Left cardiac atrium (tissue), 4 donors: ENCODE measurements around the gene BAIAP2. TPM values are rescaled to one million over a fixed set of nuclear protein-coding genes. Genes with fewer than 3 reads are reported as not detected.
A peak's percentile ranks its signal among the peaks of the same experiment; 100 is the strongest.

Experiments used
- ATAC-seq, 2 donors: fragments of 200-7000 bp; cut with Tn5 transposase; one replicate each; pipeline ENCODE4 v1.9.1; 2020; ENCODE audit warnings: mild to moderate bottlenecking in 2 of 2, moderate library complexity in 2 of 2
- DNase-seq: peaks from one replicate; pipeline ENCODE4 v3.0.0-alpha.2; 2020
- intact Hi-C, 2 donors: fragments of 100-400 bp; cut with DNase I; formaldehyde crosslinking; loops; one replicate each; pipeline versions ENCODE4 v1.14.1 to v1.15.1; 2022 to 2023
- total RNA-seq, 2 donors: library from RNA; stranded (reverse); fragmentation: NEBNext Ultra II Directional; extraction: Animal tissue kit (Norgen Biotek cat#: 25700); gene quantifications; one replicate each; pipeline ENCODE4 v1.2.1, GENCODE V29; 2021
- donor health status: DM: no; HTN: yes; CAD: no.
- donor health status: DM: no; HTN: yes; CAD: no; lungs with severe emphysema.
- donor health status: DM: yes; HTN: yes; CAD: no.
- donor health status: Dilated cardiomyopathy.

Gene BAIAP2
- total RNA-seq, 2 donors from 2014 or later = 32.8 to 38.0 TPM

DNA sequence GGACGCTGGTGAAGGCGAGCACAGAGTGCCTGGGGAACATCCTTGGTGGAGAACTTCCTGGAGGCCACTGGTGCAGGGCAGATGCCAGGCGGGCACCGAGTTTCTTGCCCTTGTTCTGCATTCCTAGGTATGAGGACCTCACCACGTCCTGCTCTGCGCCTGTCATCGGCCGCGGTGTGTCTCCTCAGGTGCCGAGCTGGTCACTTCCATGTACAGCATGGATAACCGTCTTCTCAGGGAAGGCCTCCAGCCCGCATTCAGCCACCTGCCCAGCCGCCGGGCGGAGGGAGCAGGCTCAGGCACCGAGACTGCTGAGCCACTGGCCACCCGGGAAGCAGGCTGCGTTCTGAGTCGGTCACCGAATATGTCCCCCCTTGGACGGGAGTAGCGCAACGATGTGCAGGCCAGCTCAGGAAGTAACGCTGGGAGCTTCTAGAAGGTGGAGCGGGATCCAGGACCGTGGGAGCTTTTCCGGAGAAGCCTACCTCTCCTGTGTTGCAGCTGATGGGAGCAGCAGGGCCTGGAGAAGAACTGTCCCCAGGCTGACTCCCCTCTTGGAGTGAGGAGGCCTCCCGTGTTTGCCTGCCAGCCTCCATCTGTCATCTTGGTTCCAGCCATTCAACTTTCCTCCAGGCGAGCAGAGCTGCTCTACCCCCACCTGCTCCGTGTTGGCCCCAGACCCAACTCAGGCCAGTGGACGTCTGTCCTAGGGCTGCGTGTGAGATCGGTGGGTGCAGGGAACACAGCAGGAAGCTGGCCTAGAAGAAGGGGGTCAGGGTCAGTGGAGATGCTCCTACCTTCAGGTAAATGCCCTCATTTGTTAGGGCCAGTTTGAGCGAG, 2.1 kb upstream of the BAIAP2 start:
- intact Hi-C loops = no loop called here

DNA sequence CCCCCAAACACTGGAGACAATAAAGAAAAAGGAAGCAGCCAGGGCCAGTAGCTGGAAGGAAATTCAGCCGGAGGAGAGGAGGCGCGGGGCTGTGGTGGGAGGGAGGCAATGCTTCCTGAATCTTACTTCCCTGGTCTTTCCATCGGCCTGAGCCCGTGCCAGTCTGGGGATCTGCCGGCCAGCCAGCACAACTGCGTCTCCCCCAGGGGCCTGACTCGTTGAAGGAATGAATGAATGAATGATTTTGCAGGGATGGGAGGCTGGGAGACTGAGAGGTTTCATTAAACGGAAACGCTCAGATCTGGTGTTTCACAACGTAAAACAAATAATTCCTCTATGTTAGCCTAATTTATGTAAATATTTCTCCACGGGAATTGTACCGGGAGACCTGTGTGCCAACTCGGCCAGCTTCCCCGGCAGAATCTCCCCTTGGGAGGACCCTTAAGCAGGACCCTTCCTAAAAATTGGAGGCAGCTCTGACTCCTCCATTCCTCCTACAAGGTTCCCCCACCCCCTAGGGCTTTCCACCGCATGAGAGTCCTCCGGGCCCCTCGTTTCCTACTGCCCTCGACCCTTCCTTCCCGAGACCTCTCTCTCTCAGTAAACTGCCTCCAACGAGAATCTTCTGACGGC, 1.3 kb upstream of the BAIAP2 start:
- ATAC-seq (no peak), DNase-seq (no peak)
- intact Hi-C loops = no loop called here

More for the DNA sequence above, 2.1 kb upstream of the BAIAP2 start:
- ATAC-seq = no peak
- no peak for DNase-seq

DNA sequence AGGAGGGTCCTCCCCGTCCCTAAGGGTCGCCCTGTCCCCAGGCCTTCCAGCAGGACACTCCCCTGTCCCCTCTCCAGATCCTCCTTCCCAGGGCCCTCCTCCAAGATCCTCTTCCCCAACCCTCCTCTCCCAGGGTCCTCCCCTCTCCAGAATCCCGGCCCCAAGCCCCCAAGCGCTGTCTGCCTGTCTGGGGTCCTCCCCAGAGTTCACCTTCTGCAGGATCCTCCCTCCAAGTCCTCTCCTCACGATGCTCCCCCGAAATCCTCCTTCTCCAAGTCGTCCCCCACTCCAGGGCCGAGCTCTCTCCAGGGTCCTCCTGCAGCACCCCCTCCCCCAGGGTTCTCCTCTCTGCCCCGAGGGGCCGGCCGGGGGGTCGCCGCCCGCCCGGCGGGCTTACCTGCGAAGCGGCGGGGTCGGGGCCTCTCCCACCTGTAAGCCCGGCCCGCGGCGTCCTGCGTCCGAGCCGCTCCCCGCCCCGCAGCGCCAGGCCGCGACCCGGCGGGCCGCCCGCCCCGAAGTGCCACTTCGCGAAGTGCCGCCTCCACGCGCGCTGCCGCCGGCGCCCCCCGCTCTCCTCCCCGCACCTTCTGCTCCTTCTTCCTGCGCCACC, 678 bp upstream of the BAIAP2 start:
- intact Hi-C loops = no loop called here

DNA sequence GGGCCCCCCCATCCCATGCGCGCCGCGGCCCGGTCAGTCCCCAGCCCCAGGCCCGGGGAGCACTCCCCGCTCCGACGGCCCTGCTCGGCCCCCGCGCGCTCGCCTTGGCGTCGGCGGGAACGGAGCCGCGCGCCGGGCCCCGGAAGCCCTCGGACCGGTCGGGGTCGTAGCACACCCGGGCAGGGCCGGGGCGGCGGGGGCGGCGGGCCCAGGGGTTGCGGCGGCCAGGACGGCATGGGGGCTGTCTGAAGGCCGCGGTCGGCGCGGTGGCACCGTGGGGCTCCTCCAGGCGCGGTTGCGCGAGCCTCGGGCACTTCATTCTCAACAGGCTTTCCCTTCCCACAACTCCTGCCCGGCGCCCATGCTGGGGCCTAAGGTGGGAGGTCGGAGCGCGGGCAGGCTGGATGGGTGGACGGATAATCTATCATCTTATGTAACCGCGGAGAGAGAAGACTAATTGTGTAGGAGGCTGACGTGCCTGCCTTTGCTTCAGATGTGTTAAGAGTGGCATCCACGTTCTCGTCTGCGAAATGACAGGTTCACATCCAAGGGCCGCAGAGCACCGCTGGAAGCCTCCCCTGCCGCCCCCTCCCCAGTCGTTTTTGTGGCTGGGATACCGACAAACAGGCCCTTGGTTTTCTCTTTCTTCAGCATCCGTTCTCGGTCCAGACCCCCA, 708 bp downstream of the BAIAP2 start:
- intact Hi-C loops = loop anchor here in 1 of 2 donors (5.0 kb wide), 1 partner anchor 47 kb away; no protein-coding TSS in a partner anchor
- DNase-seq (no peak), ATAC-seq (no peak)

More for the DNA sequence above, 678 bp upstream of the BAIAP2 start:
- ATAC-seq (peak; percentile 4 to 6), DNase-seq (no peak)

DNA sequence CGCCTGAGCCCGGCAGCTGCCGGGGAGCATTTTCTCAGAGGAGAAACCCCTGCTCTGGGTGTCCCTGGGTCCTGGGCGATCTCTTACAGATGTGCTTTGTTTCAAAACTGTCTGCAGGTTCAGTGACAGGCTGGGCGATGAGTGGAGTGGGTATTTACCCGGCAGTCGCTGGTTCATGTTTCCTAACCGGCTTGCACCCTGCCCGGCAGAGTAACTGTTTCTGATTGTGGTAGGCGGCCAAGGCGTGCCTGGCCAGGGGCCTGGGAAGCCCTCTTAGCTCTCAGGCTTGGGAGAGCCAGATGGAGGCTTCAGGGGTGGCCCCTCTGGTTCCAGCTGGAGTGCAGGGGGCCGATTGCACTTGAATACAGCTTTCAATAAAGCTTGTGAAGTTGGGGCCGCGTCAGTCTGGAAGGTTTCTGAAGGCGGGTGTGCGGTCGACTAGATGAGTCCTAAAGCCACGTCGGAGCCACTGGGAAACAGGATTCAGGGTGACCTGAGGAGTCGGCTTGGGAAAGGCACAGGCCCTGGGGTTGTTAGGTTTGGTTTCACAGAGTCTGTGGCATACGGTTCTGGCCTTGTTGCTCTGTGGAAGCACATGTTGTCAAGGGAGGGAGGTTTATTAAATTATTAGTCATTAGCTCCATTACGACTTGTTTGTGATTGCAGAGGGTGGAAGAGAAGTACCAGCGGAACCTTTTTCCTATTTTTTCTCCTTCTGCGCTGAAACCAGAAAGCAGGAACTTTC, 1.4 kb downstream of the BAIAP2 start:
- intact Hi-C loops = loop anchor here in 1 of 2 donors (5.0 kb wide), 1 partner anchor 46 kb away; no protein-coding TSS in a partner anchor
- no peak for DNase-seq
- no peak for ATAC-seq

DNA sequence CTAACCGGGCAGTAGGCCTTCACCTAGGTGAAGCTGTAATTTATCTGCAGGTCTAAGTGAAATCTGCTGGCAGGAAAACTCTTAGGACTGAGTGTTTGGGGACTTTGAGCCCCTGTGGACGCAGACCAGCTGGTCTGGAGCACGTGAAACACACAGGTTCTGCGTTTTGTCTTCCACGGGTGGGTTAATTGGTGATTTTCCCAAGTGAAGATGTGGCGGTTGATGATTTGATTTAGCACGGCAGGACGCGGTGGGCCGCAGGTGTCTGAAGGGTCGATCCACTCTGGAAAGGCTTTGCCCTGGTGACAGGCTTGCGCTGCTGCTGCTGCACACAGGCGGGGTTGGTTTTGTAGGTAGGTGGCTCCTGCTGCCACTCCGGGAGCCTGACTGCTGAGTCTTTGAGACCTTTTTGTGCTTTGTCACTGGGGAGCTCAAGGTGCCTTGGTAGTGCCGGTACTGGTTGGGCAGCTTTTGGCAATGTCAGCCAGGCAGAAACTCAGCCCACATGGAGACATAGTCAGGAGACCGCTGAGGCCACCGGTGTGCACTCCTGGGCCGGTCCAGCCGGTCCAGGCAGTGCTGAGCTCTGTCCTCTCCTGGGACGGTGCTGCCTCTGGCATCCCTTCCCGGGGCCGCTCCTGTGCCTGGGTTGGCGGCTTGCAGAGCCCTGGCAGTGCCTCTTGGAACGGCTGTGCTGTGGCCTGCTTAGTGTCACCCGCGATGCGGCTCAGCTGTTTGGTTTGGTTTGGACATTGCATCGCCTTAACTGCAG, 2.3 kb downstream of the BAIAP2 start:
- peak; percentile 36 to 60 for ATAC-seq
- peak; percentile 78 for DNase-seq
- intact Hi-C loops = loop anchor here in 1 of 2 donors (5.0 kb wide), 1 partner anchor 45 kb away; no protein-coding TSS in a partner anchor

DNA sequence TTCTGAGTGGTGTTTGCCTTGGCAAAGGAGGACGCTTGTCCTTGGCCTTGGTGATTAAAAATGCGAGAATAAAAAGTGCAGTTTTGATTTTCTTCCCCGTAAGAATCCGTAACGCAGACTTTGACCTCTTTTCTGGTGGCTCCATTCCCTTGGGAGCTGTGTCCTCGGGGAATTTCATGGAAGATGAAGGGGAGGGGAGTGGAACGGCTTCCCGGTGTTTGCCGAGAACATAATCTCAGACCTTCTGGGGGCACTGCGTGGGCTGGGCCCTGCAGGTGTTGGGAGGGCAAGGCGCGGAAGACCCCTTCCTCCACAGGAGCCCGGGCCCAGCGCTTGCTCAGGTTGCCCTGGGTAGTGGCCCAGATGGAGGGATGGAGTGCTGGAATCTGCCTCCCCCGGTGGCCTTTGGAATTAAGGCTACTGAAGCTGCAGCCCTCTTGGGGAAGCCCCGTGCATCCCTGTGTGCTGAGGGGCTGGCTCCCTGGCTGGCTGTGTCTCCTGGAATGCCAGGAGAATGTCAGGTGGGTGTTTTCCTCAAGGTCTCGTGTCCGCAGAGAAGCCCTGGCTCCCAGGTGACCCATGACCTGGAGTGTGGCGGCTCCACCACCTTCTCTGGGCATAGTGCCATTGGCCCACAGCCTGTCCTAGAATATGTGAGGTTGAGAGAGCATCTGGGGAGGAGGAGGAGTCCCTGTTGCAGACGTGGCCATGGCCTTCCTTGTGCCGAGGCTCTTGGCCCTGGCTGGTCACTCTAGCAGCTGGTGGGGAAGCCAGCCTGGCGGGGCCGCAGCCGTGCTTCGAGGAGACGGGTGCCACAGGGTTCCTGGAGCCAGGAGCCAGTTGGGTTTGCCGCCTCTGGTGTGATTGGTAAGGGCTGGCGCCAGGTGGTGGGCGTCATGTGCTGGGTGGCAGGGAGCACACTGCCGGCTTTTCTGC, 3.1 kb downstream of the BAIAP2 start:
- peak in 1 of 2 donors; percentile 0 for ATAC-seq
- intact Hi-C loops = loop anchor here in 1 of 2 donors (5.0 kb wide), 1 partner anchor 44 kb away; no protein-coding TSS in a partner anchor
- DNase-seq = no peak

DNA sequence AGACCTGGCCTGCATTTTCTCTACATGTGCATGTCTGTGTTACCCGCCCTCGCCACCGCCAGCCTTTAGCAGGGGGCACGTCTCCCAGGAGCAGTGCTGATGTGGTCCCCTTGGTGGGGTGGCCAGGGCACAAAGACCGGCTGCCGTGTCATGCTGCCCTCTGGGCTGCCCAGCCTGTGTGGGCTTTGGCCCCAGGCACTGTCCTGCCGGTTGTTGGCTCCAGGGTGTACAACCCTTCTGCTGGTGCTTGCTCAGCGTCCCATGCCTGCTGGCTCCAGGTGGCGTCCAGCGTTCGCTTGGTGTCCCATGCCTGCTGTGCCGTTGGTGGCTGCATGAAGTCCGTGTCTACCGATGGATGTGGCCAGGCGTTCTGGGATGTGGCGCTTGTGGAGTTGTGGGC, 4.1 kb downstream of the BAIAP2 start:
- intact Hi-C loops = loop anchor here in 1 of 2 donors (5.0 kb wide), 1 partner anchor 43 kb away; no protein-coding TSS in a partner anchor
- DNase-seq (no peak), ATAC-seq (no peak)

DNA sequence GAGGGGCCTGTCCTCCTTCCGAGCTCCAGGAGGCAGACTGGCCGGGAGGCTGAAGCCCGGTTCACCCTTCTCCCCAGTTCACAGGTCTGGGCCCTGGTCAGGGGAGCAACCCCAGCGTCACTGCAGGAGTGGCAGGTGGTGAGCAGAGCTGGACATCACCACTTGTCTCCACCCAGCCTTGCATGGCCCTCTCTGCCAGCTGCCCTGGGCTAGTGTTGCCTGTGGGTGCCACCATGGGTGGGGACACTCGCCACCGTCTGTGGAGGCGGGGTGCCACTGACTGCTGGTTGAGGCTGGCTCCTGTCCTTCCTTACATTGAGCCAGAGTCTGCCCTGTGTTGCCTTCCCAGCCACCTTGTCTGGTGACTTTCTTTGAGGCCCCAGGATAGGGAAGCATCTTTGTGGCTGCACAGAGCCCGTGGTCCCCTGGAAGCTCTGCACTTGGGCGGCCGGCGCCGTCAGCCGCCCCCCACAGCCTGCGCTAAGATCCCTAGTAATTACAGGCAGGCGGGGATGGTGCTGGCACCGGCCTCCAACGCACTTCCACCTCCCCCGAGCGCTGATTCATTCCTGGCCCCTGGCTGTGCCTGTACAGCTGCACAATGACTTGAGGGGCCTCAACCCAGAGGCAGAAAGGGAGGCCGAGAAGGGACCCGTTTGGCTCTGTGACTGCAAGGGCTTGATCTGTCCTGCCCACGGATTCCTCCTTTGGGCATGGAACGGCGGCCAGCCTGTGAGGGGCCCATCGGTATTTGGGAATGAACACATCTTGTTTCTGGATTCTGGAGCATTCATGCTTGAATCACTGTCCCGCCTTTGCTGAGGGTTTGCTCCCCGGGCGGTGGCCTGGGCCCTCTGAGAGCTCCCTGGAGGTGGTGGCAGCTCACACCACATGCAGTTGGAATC, 5.2 kb downstream of the BAIAP2 start:
- intact Hi-C loops = loop anchor here in 1 of 2 donors (5.0 kb wide), 1 partner anchor 42 kb away; no protein-coding TSS in a partner anchor
- ATAC-seq (peak in 1 of 2 donors; percentile 7), DNase-seq (no peak)

DNA sequence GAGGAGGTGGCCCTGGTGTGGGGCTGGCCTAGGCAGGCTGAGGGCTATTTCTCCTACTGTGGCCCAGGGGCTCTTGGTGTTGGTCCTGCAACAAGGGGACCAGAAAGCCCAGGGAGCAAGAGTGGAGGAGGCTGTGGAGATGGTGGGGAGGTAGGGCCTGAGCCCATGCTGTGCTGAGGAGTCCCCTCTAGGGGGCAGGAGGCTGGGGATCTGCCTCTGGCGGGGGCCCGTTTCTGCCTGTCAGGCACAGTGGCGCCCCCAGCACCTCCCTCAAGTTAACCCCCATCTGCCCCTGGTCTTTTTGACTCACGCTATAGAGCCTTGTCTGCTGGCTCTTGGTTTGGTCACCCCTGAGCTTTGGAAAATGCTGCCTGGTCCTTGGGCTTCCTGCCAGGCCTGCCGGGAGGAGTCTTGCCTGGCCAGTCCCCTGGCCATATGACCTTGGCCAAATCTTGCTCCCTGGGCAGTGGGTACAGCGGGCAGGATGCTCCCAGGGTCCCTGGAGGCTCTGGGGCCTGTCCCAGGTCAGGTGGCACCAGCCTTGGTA, 5.9 kb downstream of the BAIAP2 start:
- intact Hi-C loops = no loop called here
- no peak for ATAC-seq
- no peak for DNase-seq

DNA sequence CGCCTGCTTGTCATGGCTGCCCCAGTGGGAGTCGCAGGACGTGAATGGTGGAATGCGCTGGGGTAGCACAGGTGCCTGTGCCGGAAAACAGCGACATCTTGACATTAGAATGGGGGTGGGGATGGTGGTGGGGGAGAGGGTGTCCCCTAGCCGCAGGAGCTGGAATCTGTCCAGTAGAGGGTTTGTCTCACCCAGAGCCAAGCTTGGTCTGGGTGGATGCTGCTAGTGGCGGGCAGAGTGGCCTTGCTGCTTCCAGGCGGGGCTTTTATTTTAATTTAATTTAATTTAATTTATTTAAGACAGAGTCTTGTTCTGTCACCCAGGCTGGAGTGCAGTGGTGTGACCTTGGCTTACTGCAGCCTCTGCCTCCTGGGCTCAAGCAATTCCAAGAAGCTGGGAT, 7.7 kb downstream of the BAIAP2 start:
- intact Hi-C loops = no loop called here
- DNase-seq (no peak), ATAC-seq (no peak)

DNA sequence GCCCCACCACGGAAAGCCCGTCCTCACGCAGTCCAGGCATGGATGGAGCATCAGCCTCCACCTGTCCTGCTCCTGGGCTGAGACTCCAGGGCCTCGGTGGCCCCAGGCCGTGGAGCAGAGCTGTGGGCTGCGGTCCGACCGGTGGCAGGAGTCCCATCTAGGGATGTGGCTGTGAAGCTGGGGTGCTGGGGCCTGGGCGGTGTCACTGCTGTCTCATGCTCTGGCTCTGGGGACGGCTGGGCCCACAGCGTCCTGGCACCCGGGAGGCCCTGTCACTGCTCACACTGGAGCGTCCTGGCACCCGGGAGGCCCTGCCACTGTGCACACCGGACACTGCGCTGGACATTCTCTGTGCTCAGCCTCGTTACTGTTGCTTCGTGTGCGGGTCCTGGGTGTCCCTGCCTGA, 8.4 kb downstream of the BAIAP2 start:
- ATAC-seq = no peak
- DNase-seq = no peak
- intact Hi-C loops = no loop called here

DNA sequence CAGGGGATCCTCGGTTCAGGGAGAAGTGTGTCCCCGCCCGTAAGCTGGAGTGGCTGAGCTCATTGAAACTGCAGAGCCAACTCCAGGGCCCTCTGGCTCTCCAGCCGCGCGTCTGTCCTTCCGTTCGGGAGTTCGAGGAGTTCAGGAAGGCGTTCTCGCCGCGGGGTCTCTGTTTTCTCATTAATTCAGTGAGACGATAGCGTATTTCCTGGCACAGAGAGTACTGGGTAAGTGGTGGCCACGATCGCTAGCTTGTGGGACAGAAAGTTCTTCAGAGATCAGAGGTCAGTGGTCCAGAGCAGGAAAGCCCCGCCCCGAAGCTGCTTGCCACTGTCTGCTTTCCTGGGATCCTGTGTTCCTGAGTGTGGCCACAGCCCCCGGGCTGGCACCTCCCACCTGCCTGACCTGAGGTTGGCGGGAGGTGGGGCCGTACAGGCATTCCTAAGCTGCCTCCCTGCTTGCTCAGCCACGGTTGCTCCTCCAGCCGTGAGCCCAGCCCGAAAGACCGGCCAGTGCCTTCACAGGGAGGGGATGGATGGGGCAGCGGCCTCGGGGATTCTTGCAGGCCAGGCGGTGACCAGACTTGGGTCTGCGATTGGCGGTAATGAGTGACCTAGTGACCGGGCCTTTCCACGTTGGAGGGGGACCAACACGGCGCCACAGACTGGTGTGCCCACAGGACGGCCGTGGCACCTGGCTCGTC, 8.9 kb downstream of the BAIAP2 start:
- ATAC-seq (peak; percentile 5 to 55), DNase-seq (peak; percentile 70)
- intact Hi-C loops = no loop called here

DNA sequence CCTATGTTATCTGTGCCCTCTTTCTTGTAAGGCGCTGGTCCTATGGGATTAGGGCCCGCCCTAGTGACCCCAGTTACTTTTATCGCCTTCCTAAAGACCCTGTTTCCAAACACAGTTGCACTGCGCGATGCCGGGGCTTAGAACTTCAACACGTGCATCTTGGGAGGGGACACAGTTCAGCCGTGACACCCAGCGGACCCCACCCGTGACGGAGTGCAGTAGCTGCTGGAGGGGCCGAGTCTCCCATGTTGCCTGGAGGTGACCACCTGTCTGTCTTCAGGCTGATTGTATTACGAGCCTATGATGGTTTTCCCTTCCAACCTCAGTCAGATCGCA, 9.4 kb downstream of the BAIAP2 start:
- DNase-seq = no peak
- intact Hi-C loops = no loop called here
- no peak for ATAC-seq
